GM18498 (cell line): Measurements from ENCODE around the gene FADS1.

Source experiments
- ATAC-seq: cut with Tn5 transposase; IDR thresholded peaks from one replicate; pipeline ENCODE4 v1.9.1; 2021; ENCODE audit warnings: mild to moderate bottlenecking, moderate library complexity; ENCODE audit not compliant: unreplicated experiment

Gene FADS1

GRCh38 chr11:61797263-61797944 is 19.4 kb downstream of the FADS1 start:
- ATAC-seq = no peak

DNA sequence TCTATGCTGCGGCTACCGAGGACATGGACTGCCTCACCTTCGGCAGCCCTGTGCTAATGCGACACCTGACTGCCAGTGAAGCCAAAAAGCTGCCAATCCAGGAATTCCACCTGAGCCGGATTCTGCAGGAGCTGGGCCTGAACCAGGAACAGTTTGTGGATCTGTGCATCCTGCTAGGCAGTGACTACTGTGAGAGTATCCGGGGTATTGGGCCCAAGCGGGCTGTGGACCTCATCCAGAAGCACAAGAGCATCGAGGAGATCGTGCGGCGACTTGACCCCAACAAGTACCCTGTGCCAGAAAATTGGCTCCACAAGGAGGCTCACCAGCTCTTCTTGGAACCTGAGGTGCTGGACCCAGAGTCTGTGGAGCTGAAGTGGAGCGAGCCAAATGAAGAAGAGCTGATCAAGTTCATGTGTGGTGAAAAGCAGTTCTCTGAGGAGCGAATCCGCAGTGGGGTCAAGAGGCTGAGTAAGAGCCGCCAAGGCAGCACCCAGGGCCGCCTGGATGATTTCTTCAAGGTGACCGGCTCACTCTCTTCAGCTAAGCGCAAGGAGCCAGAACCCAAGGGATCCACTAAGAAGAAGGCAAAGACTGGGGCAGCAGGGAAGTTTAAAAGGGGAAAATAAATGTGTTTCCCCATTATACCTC is 20.8 kb downstream of the FADS1 start:
- ATAC-seq = no peak

- ATAC-seq = no peak
Observed at GRCh38 chr11:61795459-61795858, 21.3 kb downstream of the FADS1 start.

GRCh38 chr11:61794579-61794978 is 22.2 kb downstream of the FADS1 start:
- ATAC-seq = no peak

DNA sequence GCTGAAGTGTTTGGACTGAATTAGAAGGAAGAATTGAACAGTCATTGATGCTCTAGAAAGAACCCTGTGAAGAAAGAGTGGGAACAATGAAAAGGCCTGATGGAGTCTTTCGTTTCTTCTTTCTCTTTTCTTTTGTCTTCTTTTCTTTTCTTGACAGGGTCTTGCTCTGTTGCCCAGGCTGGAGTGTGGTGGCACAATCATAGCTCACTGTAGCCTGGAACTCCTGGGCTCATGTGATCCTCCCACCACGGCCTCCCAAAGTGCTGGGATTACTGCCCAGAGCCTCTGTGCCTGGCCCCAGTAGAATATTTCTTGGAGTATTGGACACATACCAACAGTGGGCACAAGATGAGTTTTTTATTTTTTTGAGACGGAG is 23.0 kb downstream of the FADS1 start:
- ATAC-seq = no peak

DNA sequence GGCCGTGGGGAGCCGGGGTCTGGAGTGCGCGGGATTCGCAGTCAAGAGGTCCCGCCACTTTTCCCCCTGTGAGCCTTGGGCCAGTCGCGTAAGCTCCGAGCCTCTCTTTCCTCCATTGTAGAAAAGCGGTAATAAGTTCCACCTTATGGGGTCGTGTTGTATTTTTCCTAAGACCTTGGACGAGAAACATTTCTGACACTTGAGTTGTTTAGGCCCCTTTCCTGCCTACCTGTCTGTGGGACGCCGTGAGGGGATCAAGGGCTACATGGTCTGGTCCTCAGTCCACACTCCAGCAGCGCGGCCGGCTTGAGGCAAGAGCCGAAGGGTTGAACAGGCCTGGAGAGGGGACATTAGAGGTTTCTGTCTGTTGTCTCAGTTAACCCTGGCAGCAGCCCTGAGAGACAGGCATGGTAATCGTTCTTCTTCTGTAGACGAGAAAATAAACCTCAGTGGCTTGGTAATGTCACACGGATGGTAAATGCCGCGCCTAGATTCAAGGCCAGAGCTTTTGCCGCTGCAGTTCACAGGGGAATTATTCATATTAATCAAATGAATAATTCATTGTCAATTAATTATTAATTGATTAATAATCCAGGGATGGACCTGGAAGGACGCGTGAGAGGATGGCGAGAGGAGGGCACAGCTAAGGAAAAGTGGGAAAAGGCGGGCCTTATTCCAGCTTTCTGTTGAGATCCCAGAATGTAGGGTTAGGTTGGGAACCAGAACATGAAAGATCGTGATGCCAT is 23.5 kb downstream of the FADS1 start:
- peak; percentile 9 for ATAC-seq

DNA sequence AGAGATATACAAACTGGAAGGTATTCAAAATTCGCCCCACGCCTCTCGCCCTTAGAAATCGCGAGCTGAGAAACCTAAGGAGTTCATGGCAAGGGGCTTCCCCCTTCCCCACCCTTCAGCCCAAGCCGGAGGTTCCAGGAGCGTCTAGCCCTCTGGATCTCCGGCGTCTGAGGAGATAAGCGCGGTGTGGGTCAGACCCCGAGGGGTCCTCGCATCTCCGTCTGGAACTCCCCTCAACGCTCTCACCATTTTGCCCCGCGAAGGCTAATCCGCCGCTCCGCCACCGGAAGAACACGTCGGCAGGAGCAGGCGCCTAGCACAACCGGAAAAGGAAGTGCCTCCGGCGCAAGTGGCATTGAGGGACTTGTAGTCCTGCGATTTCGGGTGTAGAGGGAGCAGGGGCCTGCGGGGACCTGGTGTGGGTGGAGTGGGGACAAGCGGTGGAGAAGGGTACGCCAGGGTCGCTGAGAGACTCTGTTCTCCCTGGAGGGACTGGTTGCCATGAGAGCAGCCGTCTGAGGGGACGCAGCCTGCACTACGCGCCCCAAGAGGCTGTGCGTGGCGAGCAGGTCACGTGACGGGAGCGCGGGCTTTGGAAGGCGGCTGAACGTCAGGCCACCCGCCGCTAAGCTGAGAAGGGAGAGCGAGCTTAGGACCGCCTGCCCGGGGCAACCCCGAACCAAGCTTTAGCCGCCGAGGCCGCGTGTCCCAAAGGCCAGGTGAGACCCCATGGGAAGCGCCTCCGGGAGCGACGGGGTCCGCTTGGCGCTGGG is 24.3 kb downstream of the FADS1 start, which contains the start of the genes FEN1 and TMEM258:
Gene FEN1 (plus strand): TSS at position 602 of the 773 bp plus-strand sequence. CDS start 2,451 bp downstream, outside the sequence.
Gene TMEM258 (minus strand): TSS at position 290 of the 773 bp plus-strand sequence. CDS start 41 bp downstream, at position 249.
- ATAC-seq = peak; percentile 84

- peak; percentile 33 for ATAC-seq
Observed at GRCh38 chr11:61791737-61792309, 25.0 kb downstream of the FADS1 start.

- no peak for ATAC-seq
Observed at GRCh38 chr11:61787928-61788491, 28.8 kb downstream of the FADS1 start.

DNA sequence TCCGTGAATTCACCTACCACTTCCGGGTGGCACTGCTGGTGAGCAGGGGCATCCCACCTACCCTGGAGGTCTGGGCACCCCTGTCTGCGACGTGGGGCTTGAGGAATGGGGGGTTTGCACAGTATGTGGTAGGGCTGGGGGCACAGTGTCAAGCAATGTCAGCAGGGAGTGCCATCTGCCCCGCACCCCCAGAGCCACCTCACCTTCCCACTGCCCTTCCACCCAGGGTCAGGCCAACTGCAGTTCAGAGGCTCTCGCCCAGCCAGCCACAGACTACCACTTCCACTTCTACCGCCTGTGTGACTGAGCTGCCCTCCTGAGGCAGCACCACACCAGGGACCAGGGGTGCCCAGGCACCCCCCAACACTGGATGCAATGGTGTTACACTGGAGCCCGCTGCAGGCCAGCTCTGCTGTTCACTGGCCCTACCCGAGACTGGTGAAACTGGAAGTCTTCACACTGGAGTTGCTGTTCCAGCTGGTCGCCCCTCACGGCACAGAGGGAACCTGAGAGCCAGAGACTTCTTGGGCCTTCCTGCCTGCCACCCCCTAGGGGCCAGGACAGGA is 30.9 kb downstream of the FADS1 start:
- ATAC-seq = no peak

DNA sequence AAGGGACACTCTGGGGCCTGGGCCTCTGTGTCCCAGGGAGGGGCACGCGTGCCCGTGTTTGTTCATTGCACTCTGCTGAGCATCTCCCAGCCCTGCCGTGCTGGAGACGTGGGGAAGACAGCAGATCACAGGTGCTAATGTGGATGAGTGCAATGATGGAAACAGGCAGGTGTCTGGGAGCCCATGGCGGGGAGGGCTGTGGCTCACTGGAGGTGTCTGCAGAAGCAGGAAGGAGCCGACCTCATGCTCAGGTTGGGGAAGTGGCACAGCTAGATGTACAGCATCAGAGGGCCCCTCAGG is 32.3 kb downstream of the FADS1 start:
- ATAC-seq = no peak

DNA sequence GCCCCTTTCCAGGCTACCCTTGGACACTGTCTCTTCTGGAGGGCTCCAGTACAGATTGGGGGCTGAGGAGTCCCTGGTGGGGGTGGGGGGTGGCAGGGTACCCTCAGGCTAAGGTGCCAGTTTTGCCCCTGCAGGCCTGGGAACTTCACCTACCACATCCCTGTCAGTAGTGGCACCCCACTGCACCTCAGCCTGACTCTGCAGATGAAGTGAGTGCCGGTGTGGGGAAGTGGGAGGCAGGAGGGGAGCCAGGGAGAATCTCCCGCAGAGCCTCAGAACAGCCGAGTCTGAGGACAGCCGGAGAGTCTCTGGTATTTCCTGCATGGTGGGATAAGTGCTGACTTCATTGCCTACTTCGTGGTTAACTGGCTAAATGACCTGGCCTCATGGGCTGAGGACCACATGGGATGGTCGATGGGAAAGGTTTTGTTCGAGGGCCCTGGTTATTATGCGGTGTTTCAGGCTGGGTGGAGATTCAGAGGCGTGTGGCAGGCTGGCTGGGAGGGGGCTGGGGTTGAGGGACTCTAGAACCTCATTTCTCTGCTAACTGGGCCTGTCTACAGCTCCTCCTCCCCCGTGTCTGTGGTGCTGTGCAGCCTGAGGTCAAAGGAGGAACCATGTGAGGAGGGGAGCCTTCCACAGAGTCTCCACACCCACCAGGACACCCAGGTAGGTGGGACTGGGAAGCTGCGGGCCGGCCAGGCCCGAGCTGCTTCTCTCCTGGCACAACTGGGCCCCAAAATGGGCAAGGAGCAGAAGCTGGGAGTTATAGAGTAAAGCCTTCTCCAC is 32.9 kb downstream of the FADS1 start:
- ATAC-seq = no peak

GRCh38 chr11:61782841-61783240 is 34.0 kb downstream of the FADS1 start:
- ATAC-seq = no peak

GRCh38 chr11:61782299-61782698 is 34.5 kb downstream of the FADS1 start:
- no peak for ATAC-seq

- no peak for ATAC-seq
Observed at GRCh38 chr11:61781585-61781984, 35.2 kb downstream of the FADS1 start.

GRCh38 chr11:61780581-61781162 is 36.1 kb downstream of the FADS1 start:
- ATAC-seq = no peak

GRCh38 chr11:61779666-61780525 is 36.9 kb downstream of the FADS1 start:
- ATAC-seq = no peak
